Measurements from ENCODE around the gene THRSP. TPM values are rescaled to one million over a fixed set of nuclear protein-coding genes. Genes with fewer than 3 reads are reported as not detected.

THRSP gene
- total RNA-seq, 1 experiment from 2014 or later = not detected

GRCh38 chr11:78112582-78113275 is 49.1 kb downstream of the THRSP start:
- RAD21 ChIA-PET (ENCODE audit: low non-redundant PET in 1 of 2, low total read pairs in 2 of 2, uncharacterized antibody in 2 of 2, unreplicated experiment in 2 of 2) = no interaction called here
- intact Hi-C loops (cut with micrococcal nuclease) = no loop called here
- DNase-seq (ENCODE audit: low read depth, low spot score) (no peak), ATAC-seq (no peak)
- Histone ChIP-seq H3K4me1 (ENCODE audit: control insufficient read depth in 1 of 2, insufficient read depth in 2 of 2, low read length in 2 of 2) (no peaks in the 10 kb centered on the region), H4K20me1 (ENCODE audit: insufficient read depth) (no peaks in the 10 kb centered on the region), H3K4me3 (replicated peaks in 1 of 2; ENCODE audit: low read depth in 1 of 2, low read length in 2 of 2) (no peak overlapping the region), H3K36me3 (ENCODE audit: control insufficient read depth in 1 of 2, insufficient read depth in 2 of 2, low read length in 2 of 2) (peaks cover 7 to 19% of the 10 kb centered on the region in 2 experiments), H3K79me2 (ENCODE audit: insufficient read depth, low read length) (no peaks in the 10 kb centered on the region), H3K27ac (ENCODE audit: low read depth, low read length) (no peak overlapping the region), H3K27me3 (ENCODE audit: insufficient read depth, low read length) (no peaks in the 10 kb centered on the region), H2AFZ (ENCODE audit: low read depth, low read length, poor library complexity, severe bottlenecking) (no peak overlapping the region), H3K9me3 (ENCODE audit: control insufficient read depth in 1 of 2, insufficient read depth in 1 of 2, low read depth in 1 of 2, low read length in 2 of 2) (no peaks in the 10 kb centered on the region), H3K9ac (ENCODE audit: low read length) (no peak overlapping the region), H3K9me2 (ENCODE audit: insufficient read depth) (no peaks in the 10 kb centered on the region), H3K4me2 (ENCODE audit: low read length) (no peak overlapping the region)
- no TSS peak for BruUV-seq (replicated peaks)
- no peak for TF ChIP-seq CTCF (IDR thresholded peaks at IDR 0.05 in 2 of 3, conservative IDR thresholded peaks at IDR 0.05 in 1 of 3; ENCODE audit: borderline replicate concordance in 1 of 3, insufficient read depth in 1 of 3, low read depth in 2 of 3, low read length in 2 of 3)
- TF ChIP-seq SRF (IDR thresholded peaks at IDR 0.05; ENCODE audit: low read depth) = no peak
- no peak for TF ChIP-seq POLR2AphosphoS5 (IDR thresholded peaks at IDR 0.05; ENCODE audit: low read depth, low read length)
- no peak for TF ChIP-seq SP1 (IDR thresholded peaks at IDR 0.05; ENCODE audit: low read depth)
- TF ChIP-seq POLR2A (IDR thresholded peaks at IDR 0.05; ENCODE audit: borderline replicate concordance, extremely low read depth, insufficient read depth, insufficient read length) = no peak
- no peak for TF ChIP-seq ZFX (IDR thresholded peaks at IDR 0.05)
- no peak for TF ChIP-seq EGR1 (IDR thresholded peaks at IDR 0.05; ENCODE audit: low read depth)
- no peak for TF ChIP-seq ZBTB33 (IDR thresholded peaks at IDR 0.05; ENCODE audit: extremely low read depth, insufficient replicate concordance, low read length)
- no peak for TF ChIP-seq SIN3A (IDR thresholded peaks at IDR 0.05; ENCODE audit: low read depth)
- CTCF ChIA-PET = no interaction called here
- POLR2A ChIA-PET = no interaction called here

Other genes starting within 250 kb of the THRSP start
- 43.1 TPM for gene RSF1, start 243.1 kb upstream of the THRSP start, total RNA-seq (2021; ENCODE audit: unreplicated experiment)
- gene AAMDC, start 242.7 kb upstream of the THRSP start, total RNA-seq (2021; ENCODE audit: unreplicated experiment) = 11.2 TPM
- 41.0 TPM for gene INTS4, start 69.2 kb upstream of the THRSP start, total RNA-seq (2021; ENCODE audit: unreplicated experiment)
- 15.2 TPM for gene KCTD14, start 40.6 kb upstream of the THRSP start, total RNA-seq (2021; ENCODE audit: unreplicated experiment)
- gene NDUFC2, start 16.0 kb downstream of the THRSP start, total RNA-seq (2021; ENCODE audit: unreplicated experiment) = 225 TPM
- 50.1 TPM for gene ALG8, start 75.8 kb downstream of the THRSP start, total RNA-seq (2021; ENCODE audit: unreplicated experiment)
- gene KCTD21, start 124.8 kb downstream of the THRSP start, total RNA-seq (2021; ENCODE audit: unreplicated experiment) = 3.0 TPM
- 6.0 TPM for gene USP35, start 125.1 kb downstream of the THRSP start, total RNA-seq (2021; ENCODE audit: unreplicated experiment)